Natural killer cell treated with Interleukin-12 subunit alpha and Interleukin-12 subunit beta and Interleukin-15 and Interleukin-18, amount 100 ng/mL, for 72 hours (primary cell): ENCODE data around the gene CAPN8. TPM values are rescaled to one million over a fixed set of nuclear protein-coding genes. Genes with fewer than 3 reads are reported as not detected.
A peak's percentile ranks its signal among the peaks of the same experiment; 100 is the strongest.
"Not testable (repeated sequence)": the region's sequence is repeated elsewhere in the genome, so short reads cannot be mapped to it uniquely, and the experiment has no call there.

Experiments used
- ATAC-seq, 2 donors: fragments of 150-1000 bp; cut with Tn5 transposase in 1 of 2; sonication (Bioruptor Pico), chemical (Tn5 transposase) in 1 of 2; 2 replicates each; pipeline ENCODE4 v1.10.0; 2021
- DNase-seq: peaks from one replicate; pipeline ENCODE4 v3.0.0; 2022; ENCODE audit warnings: low spot score
- H3K27ac Mint-ChIP-seq, 2 donors: 1 replicate in 1 of 2; 2 replicates in 1 of 2; pipeline ENCODE4 v1.8.0; 2022; ENCODE audit warnings: mixed read lengths in 2 of 2, mild to moderate bottlenecking in 1 of 2, moderate library complexity in 1 of 2
- H3K27me3 Mint-ChIP-seq, 2 donors: 1 replicate in 1 of 2; 2 replicates in 1 of 2; pipeline ENCODE4 v1.8.0; 2022; ENCODE audit warnings: mixed read lengths in 2 of 2
- H3K36me3 Mint-ChIP-seq: one replicate; pipeline ENCODE4 v1.8.0; 2022; ENCODE audit warnings: mixed read lengths
- H3K4me1 Mint-ChIP-seq, 2 donors: 1 replicate in 1 of 2; 2 replicates in 1 of 2; pipeline ENCODE4 v1.8.0; 2022; ENCODE audit warnings: low read depth in 2 of 2, mixed read lengths in 2 of 2, mild to moderate bottlenecking in 1 of 2
- H3K4me3 Mint-ChIP-seq: one replicate; pipeline ENCODE4 v1.8.0; 2022; ENCODE audit warnings: mixed read lengths
- H3K9me3 Mint-ChIP-seq: 2 replicates; pipeline ENCODE4 v1.8.0; 2022; ENCODE audit warnings: mixed read lengths
- total RNA-seq, 2 donors: library from RNA; stranded (reverse); gene quantifications; one replicate each; pipeline ENCODE4 v1.2.3, GENCODE V29; 2022

CAPN8 gene
- total RNA-seq, 2 donors from 2014 or later: not detected

- ATAC-seq: no peak
- Mint-ChIP-seq H3K4me1 (no peaks in the 10 kb centered on the region), H3K4me3 (no peak overlapping the region), H3K27me3 (peaks cover 25 to 34% of the 10 kb centered on the region in 2 donors), H3K9me3 (no peaks in the 10 kb centered on the region), H3K27ac (no peak overlapping the region), H3K36me3 (no peaks in the 10 kb centered on the region)
- DNase-seq: no peak
These were observed 131.8 kb downstream of the CAPN8 start for GRCh38 chr1:223533708-223534107.

- Mint-ChIP-seq H3K27me3 (peaks cover 26 to 39% of the 10 kb centered on the region in 2 donors), H3K4me1 (no peaks in the 10 kb centered on the region), H3K36me3 (no peaks in the 10 kb centered on the region), H3K27ac (no peak overlapping the region), H3K4me3 (no peak overlapping the region), H3K9me3 (no peaks in the 10 kb centered on the region)
- ATAC-seq (peak in 1 of 2 donors; percentile 51), DNase-seq (no peak)
These were observed 133.7 kb downstream of the CAPN8 start for GRCh38 chr1:223531742-223532341.

GRCh38 chr1:223525957-223526356 lies 139.5 kb downstream of the CAPN8 start:
- H3K4me3 Mint-ChIP-seq: no peak overlapping the region
- peaks cover 13 to 19% of the 10 kb centered on the region in 2 donors for H3K27me3 Mint-ChIP-seq
- DNase-seq (no peak), ATAC-seq (no peak)
- H3K4me1 Mint-ChIP-seq: no peaks in the 10 kb centered on the region
- H3K36me3 Mint-ChIP-seq: no peaks in the 10 kb centered on the region
- H3K27ac Mint-ChIP-seq: no peak overlapping the region
- no peaks in the 10 kb centered on the region for H3K9me3 Mint-ChIP-seq

- no peak for ATAC-seq
- DNase-seq: no peak
- Mint-ChIP-seq H3K4me3 (no peak overlapping the region), H3K27ac (no peak overlapping the region), H3K9me3 (no peaks in the 10 kb centered on the region), H3K36me3 (no peaks in the 10 kb centered on the region), H3K4me1 (no peaks in the 10 kb centered on the region), H3K27me3 (peaks cover 11 to 19% of the 10 kb centered on the region in 2 donors)
These were observed 140.0 kb downstream of the CAPN8 start for GRCh38 chr1:223525546-223525945.

GRCh38 chr1:223524930-223525451 lies 140.5 kb downstream of the CAPN8 start:
- H3K27me3 Mint-ChIP-seq: peaks cover 11 to 19% of the 10 kb centered on the region in 2 donors
- H3K4me3 Mint-ChIP-seq: no peak overlapping the region
- H3K4me1 Mint-ChIP-seq: no peaks in the 10 kb centered on the region
- ATAC-seq (no peak), DNase-seq (no peak)
- H3K9me3 Mint-ChIP-seq: no peaks in the 10 kb centered on the region
- H3K27ac Mint-ChIP-seq: no peak overlapping the region
- H3K36me3 Mint-ChIP-seq: no peaks in the 10 kb centered on the region

GRCh38 chr1:223521150-223521549 lies 144.4 kb downstream of the CAPN8 start:
- H3K9me3 Mint-ChIP-seq: no peaks in the 10 kb centered on the region
- no peak overlapping the region for H3K4me3 Mint-ChIP-seq
- H3K36me3 Mint-ChIP-seq: no peaks in the 10 kb centered on the region
- ATAC-seq (no peak), DNase-seq (no peak)
- H3K27ac Mint-ChIP-seq: no peak overlapping the region
- no peaks in the 10 kb centered on the region for H3K4me1 Mint-ChIP-seq
- H3K27me3 Mint-ChIP-seq: peaks cover 10 to 19% of the 10 kb centered on the region in 2 donors

GRCh38 chr1:223520200-223520599 lies 145.3 kb downstream of the CAPN8 start:
- DNase-seq (no peak), ATAC-seq (no peak)
- Mint-ChIP-seq H3K36me3 (no peaks in the 10 kb centered on the region), H3K4me3 (no peak overlapping the region), H3K4me1 (peaks cover 0 to 6% of the 10 kb centered on the region in 2 donors), H3K27ac (no peak overlapping the region), H3K9me3 (no peaks in the 10 kb centered on the region), H3K27me3 (peaks cover 10 to 19% of the 10 kb centered on the region in 2 donors)

GRCh38 chr1:223519116-223519515 lies 146.4 kb downstream of the CAPN8 start:
- Mint-ChIP-seq H3K36me3 (no peaks in the 10 kb centered on the region), H3K27me3 (peaks cover 10 to 19% of the 10 kb centered on the region in 2 donors), H3K4me3 (no peak overlapping the region), H3K27ac (no peak overlapping the region), H3K4me1 (peaks cover 0 to 13% of the 10 kb centered on the region in 2 donors), H3K9me3 (no peaks in the 10 kb centered on the region)
- DNase-seq (no peak), ATAC-seq (no peak)

GRCh38 chr1:223518553-223518952 lies 146.9 kb downstream of the CAPN8 start:
- H3K27me3 Mint-ChIP-seq: peaks cover 12 to 23% of the 10 kb centered on the region in 2 donors
- peaks cover 0 to 13% of the 10 kb centered on the region in 2 donors for H3K4me1 Mint-ChIP-seq

GRCh38 chr1:223515926-223516325 lies 149.6 kb downstream of the CAPN8 start:
- Mint-ChIP-seq H3K4me3 (no peak overlapping the region), H3K27me3 (peaks cover 13 to 18% of the 10 kb centered on the region in 2 donors), H3K9me3 (no peaks in the 10 kb centered on the region), H3K27ac (no peak overlapping the region), H3K4me1 (peaks cover 0 to 13% of the 10 kb centered on the region in 2 donors), H3K36me3 (no peaks in the 10 kb centered on the region)
- DNase-seq (no peak), ATAC-seq (peak; percentile 19 to 60)

More at GRCh38 chr1:223518553-223518952, 146.9 kb downstream of the CAPN8 start:
- not testable (repeated sequence) for DNase-seq, H3K4me3 Mint-ChIP-seq, H3K27ac Mint-ChIP-seq, ATAC-seq, H3K36me3 Mint-ChIP-seq, H3K9me3 Mint-ChIP-seq

GRCh38 chr1:223515421-223515820 lies 150.1 kb downstream of the CAPN8 start:
- Mint-ChIP-seq H3K27ac (no peak overlapping the region), H3K9me3 (no peaks in the 10 kb centered on the region), H3K27me3 (peaks cover 13 to 18% of the 10 kb centered on the region in 2 donors), H3K36me3 (no peaks in the 10 kb centered on the region), H3K4me1 (peaks cover 0 to 13% of the 10 kb centered on the region in 2 donors), H3K4me3 (no peak overlapping the region)
- ATAC-seq (no peak), DNase-seq (no peak)

GRCh38 chr1:223514644-223515043 lies 150.9 kb downstream of the CAPN8 start:
- no peak for ATAC-seq
- Mint-ChIP-seq H3K27ac (no peak overlapping the region), H3K9me3 (no peaks in the 10 kb centered on the region), H3K4me1 (peaks cover 0 to 13% of the 10 kb centered on the region in 2 donors), H3K36me3 (no peaks in the 10 kb centered on the region), H3K4me3 (no peak overlapping the region), H3K27me3 (peaks cover 11 to 18% of the 10 kb centered on the region in 2 donors)
- DNase-seq: no peak

- DNase-seq (no peak), ATAC-seq (no peak)
- Mint-ChIP-seq H3K27me3 (peaks cover 6 to 16% of the 10 kb centered on the region in 2 donors), H3K4me3 (no peak overlapping the region), H3K27ac (no peak overlapping the region), H3K9me3 (no peaks in the 10 kb centered on the region), H3K36me3 (no peaks in the 10 kb centered on the region), H3K4me1 (peaks cover 0 to 13% of the 10 kb centered on the region in 2 donors)
These were observed 152.2 kb downstream of the CAPN8 start for GRCh38 chr1:223513309-223513708.

GRCh38 chr1:223512057-223512456 lies 153.4 kb downstream of the CAPN8 start:
- no peaks in the 10 kb centered on the region for H3K9me3 Mint-ChIP-seq
- no peak overlapping the region for H3K4me3 Mint-ChIP-seq
- no peak for DNase-seq
- no peaks in the 10 kb centered on the region for H3K36me3 Mint-ChIP-seq
- peaks cover 6 to 7% of the 10 kb centered on the region in 2 donors for H3K27me3 Mint-ChIP-seq
- ATAC-seq: no peak
- peaks cover 0 to 13% of the 10 kb centered on the region in 2 donors for H3K4me1 Mint-ChIP-seq
- no peak overlapping the region for H3K27ac Mint-ChIP-seq
